ENCODE data around the gene CARD10.

- TF ChIP-seq, protein P1, sequence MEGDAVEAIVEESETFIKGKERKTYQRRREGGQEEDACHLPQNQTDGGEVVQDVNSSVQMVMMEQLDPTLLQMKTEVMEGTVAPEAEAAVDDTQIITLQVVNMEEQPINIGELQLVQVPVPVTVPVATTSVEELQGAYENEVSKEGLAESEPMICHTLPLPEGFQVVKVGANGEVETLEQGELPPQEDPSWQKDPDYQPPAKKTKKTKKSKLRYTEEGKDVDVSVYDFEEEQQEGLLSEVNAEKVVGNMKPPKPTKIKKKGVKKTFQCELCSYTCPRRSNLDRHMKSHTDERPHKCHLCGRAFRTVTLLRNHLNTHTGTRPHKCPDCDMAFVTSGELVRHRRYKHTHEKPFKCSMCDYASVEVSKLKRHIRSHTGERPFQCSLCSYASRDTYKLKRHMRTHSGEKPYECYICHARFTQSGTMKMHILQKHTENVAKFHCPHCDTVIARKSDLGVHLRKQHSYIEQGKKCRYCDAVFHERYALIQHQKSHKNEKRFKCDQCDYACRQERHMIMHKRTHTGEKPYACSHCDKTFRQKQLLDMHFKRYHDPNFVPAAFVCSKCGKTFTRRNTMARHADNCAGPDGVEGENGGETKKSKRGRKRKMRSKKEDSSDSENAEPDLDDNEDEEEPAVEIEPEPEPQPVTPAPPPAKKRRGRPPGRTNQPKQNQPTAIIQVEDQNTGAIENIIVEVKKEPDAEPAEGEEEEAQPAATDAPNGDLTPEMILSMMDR (conservative IDR thresholded peaks at IDR 0.05 in 1 of 2, IDR thresholded peaks at IDR 0.05 in 1 of 2; ENCODE audit: extremely low read depth in 1 of 2, insufficient read depth in 1 of 2, low read depth in 1 of 2, low read length in 2 of 2) = no peak
- no peak for TF ChIP-seq EZH2 (IDR thresholded peaks at IDR 0.05; ENCODE audit: borderline replicate concordance, low read length)
These were observed 33.4 kb upstream of the CARD10 start for GRCh38 chr22:37552524-37553163.

Data from mammary epithelial cell (primary cell).